ENCODE data around the gene SF3B3.

DNA sequence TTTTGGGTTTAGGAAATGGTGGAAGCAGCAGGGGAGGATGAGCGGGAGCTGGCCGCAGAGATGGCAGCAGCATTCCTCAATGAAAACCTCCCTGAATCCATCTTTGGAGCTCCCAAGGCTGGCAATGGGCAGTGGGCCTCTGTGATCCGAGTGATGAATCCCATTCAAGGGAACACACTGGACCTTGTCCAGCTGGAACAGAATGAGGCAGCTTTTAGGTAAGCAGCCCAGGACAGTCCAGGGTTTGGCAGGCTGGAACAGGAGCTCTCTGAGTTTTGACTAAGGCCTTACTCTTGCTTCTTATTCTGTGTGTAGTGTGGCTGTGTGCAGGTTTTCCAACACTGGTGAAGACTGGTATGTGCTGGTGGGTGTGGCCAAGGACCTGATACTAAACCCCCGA is 41.4 kb downstream of the SF3B3 start:
- TF ChIP-seq CTCF (IDR thresholded peaks at IDR 0.05; ENCODE audit: low read depth, low read length) (no peak), POLR2A (IDR thresholded peaks at IDR 0.05; ENCODE audit: extremely low read depth, insufficient read length) (no peak), MYC (IDR thresholded peaks at IDR 0.05; ENCODE audit: low read depth, low read length) (no peak)
